RWPE1 (cell line): ENCODE results near the gene NFATC4.

ENCODE experiments used
- CTCF ChIA-PET: fragments of 350-600 bp; sonication (Branson Sonifier 250); formaldehyde crosslinking; extraction: SDS; loops from one replicate; lab custom pipeline; 2021; lab: Yijun Ruan, JAX
- POLR2A ChIA-PET: fragments of 400-600 bp; formaldehyde crosslinking; extraction: SDS; loops from one replicate; lab custom pipeline; 2020; ENCODE audit warnings: antibody characterized with exemption; ENCODE audit not compliant: low non-redundant PET; lab: Yijun Ruan, JAX
- DNase-seq: peaks from one replicate; pipeline ENCODE4 v3.0.0; 2012; ENCODE audit warnings: low spot score
- H3K27ac ChIP-seq: fragments of 450-650 bp; 2 replicates; pipeline ENCODE4 v1.5.1; 2017
- CTCF ChIP-seq: fragments of 450-650 bp; conservative IDR thresholded peaks from 2 replicates; pipeline ENCODE4 v1.5.1; 2017; ENCODE audit warnings: low read depth, mild to moderate bottlenecking

NFATC4 gene

GRCh38 chr14:24389226-24389848 lies 21.4 kb downstream of the NFATC4 start:
- no peak for DNase-seq
- no peak overlapping the region for H3K27ac ChIP-seq
- CTCF ChIA-PET: no interaction called here
- POLR2A ChIA-PET: no interaction called here
- no peak for TF ChIP-seq CTCF

DNA sequence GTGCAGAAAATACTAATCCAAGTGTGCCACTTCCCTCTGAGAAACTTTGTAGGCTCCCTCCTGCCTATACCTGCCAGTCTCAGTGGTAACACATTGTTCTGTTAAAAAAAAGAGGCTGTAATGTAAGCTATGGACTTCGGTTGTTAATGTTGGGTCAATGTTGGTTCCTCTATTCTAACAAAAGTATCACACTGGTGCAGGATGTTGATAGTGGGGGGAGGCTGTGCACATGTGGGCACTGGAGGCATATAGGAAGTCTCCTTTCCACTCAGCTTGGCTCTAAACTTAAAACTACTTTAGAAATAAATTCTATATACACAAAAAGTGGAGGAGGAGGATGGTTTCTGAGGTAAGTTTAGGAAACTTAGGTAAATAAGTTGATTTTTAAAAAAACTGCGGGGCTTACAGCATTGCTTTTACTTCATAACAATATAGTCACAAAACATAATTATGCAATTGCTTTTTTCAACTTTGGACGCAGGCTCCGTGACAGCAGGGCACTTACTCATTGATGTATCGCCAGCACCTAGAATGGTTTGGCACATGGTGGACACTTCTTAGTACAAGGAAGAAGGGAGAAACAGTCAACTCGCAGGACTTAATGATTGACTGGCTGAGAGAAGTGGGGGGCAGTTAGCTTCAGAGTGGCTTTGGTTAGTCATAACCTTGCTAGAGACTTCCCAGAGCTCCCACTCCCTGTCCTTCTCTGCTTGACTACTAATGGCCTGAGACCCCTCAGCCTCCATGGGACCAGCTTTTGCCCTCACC lies 22.9 kb downstream of the NFATC4 start:
- no peak for TF ChIP-seq CTCF
- no peak for DNase-seq
- CTCF ChIA-PET: interaction anchor here (0.7 kb wide), 1 partner anchor 58 kb away, joined by 4 read pairs; no protein-coding TSS in a partner anchor
- POLR2A ChIA-PET: no interaction called here
- no peak overlapping the region for H3K27ac ChIP-seq

GRCh38 chr14:24392325-24393091 lies 24.5 kb downstream of the NFATC4 start:
- H3K27ac ChIP-seq: no peak overlapping the region
- no peak for TF ChIP-seq CTCF
- DNase-seq: peak; percentile 62
- CTCF ChIA-PET: interaction anchor here (0.6 to 0.7 kb wide), 3 partner anchors 29 to 129 kb away, joined by 3 to 5 read pairs (median 3); partner anchors contain the start of gene TGM1
- POLR2A ChIA-PET: no interaction called here

DNA sequence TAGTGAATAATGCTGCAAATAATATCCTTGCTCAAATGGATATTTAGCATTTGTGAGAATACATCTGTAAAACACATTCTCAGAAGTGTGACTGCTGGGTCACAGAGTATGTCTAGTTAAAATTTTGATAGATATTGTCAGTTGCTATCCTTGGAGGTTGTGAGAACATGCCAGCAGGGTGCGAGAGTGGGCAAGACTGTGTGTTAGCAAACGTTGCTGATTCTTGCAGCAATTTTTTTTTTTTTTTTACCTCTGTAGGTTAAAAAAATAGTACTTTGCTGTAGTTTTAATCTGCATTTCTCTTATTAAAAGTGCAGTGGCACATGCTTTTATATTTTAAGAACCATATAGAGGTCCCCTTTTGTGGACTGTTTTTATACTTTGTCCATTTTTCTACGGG lies 26.3 kb downstream of the NFATC4 start:
- CTCF ChIA-PET: no interaction called here
- no peak for DNase-seq
- no peak for TF ChIP-seq CTCF

DNA sequence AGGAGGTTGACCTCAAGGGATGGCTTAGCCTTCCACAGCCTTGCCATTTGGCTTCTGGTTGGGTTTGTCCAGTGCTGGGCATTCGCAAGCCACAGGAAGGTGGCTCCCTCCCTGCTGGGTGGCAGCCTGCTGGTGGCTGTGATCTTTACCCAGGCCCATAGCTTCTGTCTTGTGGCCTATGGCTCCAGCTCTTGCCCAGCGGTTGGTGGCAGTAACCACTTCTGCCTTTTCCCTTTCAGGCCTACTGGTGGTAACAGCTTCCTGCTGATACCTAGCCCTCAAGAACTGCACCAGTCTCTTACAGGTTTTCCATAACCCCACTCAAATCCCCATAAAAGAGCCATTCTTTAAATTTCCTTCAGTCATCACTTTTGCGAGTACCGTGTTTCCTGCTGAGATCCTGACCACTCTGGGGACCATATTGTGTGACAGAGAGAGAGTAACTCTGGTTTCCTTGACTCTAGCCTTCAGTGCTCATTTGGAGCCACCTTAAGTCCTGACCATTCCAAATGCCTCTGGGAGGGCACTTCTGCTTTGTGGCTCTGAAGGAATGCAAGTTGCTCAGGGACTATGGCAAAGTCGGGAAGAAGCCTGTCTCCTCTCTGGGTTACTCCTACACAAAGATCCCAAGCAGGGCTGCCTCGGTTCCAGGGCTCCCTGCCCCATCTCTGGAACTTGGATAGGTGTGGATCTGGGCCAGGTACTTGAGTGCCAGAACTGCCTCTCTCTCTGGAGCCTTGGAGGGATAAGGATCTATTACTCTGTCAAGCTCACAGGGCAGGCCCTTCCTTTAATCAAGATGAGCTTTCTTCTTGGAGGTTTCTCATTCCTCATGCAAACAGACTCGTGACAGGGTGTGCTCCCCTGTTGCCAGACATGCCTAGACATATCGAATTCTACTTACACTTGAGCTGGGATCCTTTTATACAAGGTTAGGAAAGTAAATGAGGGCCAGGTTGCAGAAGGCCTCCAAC lies 27.9 kb downstream of the NFATC4 start:
- ChIA-PET CTCF (interaction anchor here (1.2 kb wide), 1 partner anchor 13 kb away, joined by 3 read pairs; no protein-coding TSS in a partner anchor), POLR2A (interaction anchor here (0.6 to 1.1 kb wide), 2 partner anchors 35 to 248 kb away, joined by 3 read pairs; no protein-coding TSS in a partner anchor)
- no peak for TF ChIP-seq CTCF

More for the DNA sequence above, 26.3 kb downstream of the NFATC4 start:
- H3K27ac ChIP-seq: no peak overlapping the region
- POLR2A ChIA-PET: no interaction called here

More for the DNA sequence above, 27.9 kb downstream of the NFATC4 start:
- no peak for DNase-seq
- peak overlapping the region; percentile 78 for H3K27ac ChIP-seq
